HG02884 (cell line): ENCODE results near the gene NBL1.

Experiments used
- ATAC-seq: cut with Tn5 transposase; IDR thresholded peaks from one replicate; pipeline ENCODE4 v1.9.1; 2021; ENCODE audit warnings: mild to moderate bottlenecking, moderate library complexity; ENCODE audit not compliant: unreplicated experiment

The NBL1 gene

DNA sequence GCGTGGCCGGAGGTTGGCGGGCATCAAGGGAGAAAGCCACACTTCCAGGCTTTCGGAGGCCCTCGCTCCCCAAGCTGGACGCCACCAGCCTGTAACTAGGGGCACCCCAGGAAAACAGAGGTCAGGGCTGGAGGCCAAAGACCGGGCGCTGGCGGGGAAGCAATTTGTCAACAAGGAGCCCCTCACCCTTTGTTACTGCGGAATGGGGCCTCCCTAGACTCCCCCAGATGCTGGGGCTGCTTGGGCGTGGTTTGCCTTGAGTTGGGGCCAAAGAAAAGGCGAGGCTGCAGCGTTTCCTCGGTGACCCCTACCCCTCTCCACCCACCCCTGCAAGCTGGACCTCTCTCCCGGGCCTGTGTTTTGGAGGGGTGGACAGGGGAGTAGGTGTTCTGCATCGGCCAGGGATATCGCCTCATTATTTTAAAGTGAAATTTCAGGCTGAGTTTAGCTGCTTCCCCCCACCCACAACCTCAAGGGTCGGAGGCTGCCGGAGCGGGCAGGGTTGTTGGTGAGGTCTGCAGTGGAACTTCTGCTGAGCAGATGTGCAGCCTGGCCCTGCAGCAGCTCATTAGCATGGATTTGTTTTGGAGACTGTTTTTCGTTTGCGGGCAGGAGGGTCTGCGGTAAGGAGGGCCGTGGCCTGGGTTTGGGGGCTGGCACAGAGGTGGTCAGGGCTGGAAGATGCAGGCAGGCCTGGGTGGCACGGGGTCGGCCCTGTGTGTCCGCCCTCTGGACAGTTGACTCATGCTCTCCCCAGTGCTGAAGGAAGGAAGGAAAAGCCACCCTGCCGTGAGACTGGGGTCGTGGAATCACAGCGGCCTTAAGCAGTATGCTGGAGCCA, 1.5 kb downstream of the NBL1 start:
- ATAC-seq = no peak

DNA sequence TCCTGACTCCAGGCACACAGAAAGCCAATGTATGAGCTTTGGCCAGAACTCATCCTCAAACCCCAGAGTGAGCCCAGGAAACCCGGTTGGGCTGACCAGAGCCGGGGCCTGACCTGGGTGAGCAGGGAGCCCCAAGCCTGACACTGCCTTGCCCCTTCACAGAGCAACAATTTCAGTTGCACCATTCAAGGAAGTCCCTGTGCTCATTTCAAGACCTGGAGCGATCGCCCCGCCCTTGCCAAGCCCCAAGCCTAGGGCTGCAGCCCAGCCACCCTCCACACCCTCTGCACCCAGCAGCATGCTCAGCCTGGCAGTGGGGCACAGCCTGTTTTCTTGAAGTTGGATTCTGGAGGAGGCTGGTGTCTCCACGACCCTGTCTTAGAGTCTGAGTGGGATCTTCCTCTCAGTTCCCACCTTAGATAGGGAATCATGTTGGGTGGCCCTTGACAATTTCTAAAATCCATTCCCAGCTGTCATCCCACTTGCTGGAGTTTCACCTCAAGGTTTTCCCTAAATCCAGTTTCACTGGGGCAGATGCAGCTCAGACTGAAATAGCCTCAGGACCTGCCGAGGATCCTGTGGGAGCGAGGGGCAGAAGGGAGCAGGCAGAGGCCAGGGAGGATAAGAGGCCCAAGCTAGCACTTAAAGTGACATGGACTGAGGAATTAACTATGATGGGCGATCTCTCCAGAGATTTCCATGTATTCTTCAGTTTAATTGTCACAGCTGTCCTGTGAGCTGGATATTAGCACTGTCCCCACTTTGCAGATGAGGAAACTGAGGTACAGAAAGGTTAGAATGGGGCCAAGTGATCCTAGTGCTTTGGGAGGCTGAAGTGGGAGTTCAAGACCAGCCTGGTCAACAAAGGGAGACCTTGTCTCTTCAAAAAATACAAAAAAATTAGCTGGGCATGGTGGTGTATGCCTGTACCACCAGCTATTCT, 2.5 kb downstream of the NBL1 start:
- ATAC-seq = no peak

DNA sequence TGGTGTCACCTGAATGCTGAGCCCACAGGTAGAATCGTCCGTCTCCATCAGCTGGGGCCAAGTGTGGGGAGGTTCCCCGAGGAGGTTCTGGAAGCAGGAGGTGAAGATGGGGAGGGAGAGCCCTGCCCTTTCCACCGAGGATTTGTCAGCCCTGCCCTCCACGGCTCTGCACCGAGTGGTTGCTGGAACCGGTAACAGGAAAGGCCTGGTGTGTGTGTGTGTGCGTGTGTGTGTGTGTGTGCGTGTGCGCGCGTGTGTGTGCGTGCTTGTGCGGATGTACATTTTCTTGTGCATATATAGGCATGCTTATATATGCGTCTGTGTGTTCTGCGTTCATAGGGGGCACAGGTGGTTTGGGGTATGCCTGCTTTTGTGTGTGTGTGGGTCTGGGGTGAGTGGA, 3.5 kb downstream of the NBL1 start:
- no peak for ATAC-seq

DNA sequence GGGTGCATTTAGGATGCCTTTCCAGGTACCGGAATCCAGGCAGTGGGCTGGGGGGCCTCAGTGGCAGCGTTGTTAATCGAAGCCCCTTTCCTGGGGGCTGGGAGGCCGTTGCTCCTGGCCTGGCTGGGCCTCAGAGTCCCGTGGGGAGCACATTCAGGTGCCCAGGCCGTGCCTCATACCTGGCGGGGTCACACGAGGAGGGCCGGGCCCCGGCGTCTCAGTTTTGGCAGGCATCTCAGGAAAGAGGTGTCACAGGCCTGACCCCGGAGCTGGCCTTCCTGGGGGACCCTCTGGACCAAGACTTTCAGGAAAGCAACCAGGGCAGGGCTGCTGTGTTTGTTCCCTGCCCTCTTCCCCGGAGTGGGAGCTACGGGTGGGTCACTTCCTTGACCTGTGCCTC, 4.1 kb downstream of the NBL1 start:
- ATAC-seq = no peak

DNA sequence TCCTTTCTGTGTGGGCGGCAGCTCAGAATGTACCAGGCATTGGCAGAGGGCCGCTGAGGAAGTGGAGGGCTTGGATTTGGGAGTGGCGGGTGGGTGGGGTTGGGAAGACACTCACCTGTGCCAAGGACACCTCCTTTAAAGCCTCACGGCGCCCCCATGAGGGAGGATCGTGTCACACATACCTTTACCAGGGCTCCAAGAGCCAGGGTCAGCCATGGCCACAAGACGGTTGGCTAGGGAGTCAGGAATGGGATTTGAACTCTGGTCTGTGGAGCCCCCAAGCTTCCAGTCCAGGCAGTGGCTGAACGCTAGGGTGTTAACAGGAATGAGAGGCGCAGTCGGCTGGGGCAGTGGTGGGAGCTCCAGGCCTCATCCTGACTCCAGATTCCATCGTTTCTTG, 4.6 kb downstream of the NBL1 start:
- no peak for ATAC-seq

DNA sequence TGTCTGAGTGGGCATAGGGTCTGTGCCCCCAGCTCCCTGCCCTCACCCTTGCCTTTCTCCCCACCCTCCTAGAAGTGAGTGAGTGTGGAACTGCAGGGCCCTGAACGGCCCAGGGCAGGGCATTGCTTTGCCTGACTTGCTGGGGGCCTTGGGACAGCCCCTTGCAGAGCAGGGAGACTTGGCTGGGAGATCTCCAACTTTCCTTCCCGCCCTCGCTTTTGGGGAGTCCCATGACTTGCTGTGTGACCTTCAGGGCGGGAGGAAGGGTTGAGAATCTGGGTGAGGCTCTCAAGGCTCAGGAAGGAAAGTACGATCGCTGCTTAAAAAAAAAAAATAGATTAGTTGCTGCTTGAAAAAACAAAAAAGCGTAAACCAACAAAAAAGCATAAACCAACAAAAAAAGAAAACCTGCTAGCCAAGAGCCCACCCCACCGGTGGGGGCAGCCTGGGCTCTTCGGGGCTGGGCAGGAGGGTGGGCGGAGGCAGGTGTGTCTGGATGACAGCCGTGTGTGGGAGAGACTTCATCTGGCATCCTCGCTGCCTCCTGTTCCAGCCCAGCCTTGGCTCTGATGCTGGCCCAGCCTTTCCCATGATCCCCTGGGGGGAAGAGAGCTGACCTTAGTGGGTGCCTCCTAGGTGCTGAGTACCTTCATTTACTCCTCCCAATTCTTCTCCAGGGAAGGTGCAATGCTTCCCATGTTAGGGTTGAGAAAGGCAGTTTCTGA, 6.5 kb downstream of the NBL1 start:
- no peak for ATAC-seq

DNA sequence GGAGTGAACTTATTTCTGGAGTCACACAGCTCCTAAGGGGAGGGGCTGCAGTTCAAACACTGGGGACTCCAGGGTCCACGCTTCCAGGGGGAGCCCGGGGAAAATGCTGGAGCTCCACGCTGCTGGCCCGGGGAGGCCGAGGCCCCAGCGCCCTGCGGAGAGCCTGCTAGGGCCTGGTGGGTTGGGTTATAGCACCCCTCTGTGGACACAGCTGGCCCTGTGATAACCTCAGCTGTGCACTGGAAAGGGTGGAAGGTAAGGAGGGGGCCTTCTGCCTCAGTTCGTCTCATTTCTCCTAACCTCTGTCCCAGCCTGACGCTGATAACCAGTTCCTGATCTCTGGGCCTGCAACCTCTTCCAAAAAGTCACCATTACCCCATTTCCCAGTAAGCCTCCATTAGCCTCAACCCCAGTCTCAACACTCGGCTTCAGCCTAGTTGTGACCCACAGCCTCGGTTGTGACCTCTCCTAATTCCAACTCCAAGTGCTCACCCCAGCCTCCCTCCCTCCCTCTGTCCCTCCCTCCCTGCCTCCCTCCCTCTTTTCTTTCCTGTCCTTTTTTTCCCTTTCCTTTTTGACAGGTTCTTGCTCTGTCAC, 7.1 kb downstream of the NBL1 start:
- no peak for ATAC-seq

DNA sequence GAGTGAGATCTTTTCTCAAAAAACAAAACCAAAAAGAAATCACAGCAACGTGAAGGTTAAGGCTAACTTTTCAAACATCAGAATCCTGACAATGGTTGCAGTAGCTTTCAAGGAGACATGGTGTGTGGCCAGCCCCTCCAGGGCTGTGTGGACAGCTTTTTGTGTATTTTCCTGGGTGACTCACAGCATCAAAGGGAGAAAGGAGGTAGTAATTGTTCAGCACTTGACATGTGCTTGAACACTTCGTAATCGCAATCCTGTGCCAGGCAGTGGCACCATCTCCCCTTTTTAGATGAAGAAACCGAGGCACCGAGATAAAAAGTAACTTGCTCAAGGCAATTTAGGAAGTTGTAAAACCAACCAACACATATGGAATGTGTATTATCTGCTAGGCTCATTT, 10.3 kb downstream of the NBL1 start:
- no peak for ATAC-seq

DNA sequence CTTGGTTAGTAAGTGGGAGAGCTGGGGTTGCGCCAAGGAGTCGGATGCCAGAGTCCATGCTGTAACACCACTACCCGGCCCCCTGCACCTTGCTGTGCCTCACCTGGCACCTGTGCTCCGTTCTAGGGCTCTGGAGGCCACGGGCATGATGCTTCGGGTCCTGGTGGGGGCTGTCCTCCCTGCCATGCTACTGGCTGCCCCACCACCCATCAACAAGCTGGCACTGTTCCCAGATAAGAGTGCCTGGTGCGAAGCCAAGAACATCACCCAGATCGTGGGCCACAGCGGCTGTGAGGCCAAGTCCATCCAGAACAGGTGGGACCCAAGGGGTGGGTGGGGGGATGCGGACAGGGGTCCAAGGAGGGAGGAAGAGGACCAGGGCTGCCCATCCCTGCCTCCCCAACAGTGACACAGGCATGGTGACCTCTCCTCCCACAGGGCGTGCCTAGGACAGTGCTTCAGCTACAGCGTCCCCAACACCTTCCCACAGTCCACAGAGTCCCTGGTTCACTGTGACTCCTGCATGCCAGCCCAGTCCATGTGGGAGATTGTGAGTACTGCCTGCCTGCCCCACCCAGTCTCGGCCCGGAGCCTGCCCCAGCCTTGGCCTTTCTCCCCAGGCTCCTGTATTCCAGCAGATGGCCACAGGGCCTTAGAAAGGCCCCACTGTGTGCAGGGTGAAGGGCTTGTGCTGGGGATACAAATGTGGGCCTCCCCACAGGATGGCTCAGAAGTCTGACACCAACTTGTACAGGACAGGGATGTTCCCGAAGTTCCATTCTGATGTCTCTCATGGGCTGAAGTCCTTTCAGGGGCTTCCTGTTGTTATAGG, 11.0 kb downstream of the NBL1 start:
- ATAC-seq = no peak

DNA sequence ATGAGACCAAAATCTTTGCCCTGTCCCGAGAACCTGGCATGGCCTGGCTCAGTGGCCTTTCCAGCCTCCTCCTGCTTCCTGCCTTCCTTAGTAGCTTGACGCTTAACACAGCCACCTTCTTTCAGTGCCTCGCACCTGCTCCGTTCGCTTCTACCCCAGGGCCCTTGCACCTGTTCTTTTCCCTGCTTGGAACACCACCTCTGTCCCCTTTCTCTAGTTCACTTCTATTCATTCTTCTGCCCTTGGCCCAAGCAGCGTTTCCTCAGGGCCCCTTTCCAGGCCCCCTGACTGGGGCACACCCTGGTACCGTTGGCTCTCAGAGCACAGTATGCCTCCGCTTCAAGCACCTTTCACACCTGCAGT, 11.6 kb downstream of the NBL1 start:
- ATAC-seq = no peak

DNA sequence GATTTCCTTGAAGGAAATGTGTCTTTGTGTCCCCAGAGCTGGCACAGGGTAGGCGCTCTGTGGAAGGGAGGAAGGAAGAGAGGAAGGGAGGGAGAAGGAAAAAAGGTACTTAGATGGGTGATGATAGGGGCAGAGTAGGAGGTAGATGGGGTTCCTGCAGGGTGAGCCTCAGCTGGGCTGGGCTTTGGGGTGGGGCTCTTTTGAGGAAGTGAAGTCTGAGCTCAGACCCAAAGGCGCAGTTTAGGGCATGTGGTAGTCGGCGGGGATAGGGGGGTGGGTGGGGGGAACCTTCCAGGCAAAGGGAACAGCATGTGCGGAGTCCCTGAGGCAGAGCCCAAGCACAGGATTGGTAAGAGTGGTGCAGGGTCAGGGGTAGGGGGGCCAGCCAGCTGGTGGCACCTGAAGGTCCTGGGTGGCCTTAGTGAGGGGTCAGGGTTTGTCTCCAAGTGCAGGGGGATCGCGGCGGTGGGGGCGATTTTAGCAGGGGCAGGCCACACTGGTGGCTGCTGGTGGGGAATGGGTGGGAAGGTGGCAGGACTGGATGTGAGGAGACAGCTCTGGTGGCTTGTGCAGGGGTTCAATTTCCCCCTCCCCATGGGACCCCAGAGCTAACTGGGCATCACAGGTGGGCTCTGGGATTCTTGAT, 12.1 kb downstream of the NBL1 start:
- ATAC-seq = no peak

DNA sequence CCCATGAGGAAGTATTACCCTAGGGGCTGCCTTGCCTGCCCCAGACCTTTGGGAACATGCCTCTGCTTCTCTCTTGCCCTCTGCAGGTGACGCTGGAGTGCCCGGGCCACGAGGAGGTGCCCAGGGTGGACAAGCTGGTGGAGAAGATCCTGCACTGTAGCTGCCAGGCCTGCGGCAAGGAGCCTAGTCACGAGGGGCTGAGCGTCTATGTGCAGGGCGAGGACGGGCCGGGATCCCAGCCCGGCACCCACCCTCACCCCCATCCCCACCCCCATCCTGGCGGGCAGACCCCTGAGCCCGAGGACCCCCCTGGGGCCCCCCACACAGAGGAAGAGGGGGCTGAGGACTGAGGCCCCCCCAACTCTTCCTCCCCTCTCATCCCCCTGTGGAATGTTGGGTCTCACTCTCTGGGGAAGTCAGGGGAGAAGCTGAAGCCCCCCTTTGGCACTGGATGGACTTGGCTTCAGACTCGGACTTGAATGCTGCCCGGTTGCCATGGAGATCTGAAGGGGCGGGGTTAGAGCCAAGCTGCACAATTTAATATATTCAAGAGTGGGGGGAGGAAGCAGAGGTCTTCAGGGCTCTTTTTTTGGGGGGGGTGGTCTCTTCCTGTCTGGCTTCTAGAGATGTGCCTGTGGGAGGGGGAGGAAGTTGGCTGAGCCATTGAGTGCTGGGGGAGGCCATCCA, 12.8 kb downstream of the NBL1 start:
- no peak for ATAC-seq

DNA sequence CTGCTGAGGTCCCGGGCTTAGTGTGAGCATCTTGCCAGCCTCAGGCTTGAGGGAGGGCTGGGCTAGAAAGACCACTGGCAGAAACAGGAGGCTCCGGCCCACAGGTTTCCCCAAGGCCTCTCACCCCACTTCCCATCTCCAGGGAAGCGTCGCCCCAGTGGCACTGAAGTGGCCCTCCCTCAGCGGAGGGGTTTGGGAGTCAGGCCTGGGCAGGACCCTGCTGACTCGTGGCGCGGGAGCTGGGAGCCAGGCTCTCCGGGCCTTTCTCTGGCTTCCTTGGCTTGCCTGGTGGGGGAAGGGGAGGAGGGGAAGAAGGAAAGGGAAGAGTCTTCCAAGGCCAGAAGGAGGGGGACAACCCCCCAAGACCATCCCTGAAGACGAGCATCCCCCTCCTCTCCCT, 13.4 kb downstream of the NBL1 start:
- no peak for ATAC-seq

DNA sequence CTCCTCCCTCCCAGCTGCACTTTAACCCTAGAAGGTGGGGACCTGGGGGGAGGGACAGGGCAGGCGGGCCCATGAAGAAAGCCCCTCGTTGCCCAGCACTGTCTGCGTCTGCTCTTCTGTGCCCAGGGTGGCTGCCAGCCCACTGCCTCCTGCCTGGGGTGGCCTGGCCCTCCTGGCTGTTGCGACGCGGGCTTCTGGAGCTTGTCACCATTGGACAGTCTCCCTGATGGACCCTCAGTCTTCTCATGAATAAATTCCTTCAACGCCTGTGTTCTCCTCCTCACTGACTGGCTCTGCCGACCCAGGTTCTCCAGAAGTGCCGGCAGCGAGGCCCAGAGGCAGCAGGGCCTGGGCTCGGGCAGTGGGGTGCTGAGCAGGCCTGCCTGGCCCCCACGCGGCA, 14.1 kb downstream of the NBL1 start:
- ATAC-seq = no peak

DNA sequence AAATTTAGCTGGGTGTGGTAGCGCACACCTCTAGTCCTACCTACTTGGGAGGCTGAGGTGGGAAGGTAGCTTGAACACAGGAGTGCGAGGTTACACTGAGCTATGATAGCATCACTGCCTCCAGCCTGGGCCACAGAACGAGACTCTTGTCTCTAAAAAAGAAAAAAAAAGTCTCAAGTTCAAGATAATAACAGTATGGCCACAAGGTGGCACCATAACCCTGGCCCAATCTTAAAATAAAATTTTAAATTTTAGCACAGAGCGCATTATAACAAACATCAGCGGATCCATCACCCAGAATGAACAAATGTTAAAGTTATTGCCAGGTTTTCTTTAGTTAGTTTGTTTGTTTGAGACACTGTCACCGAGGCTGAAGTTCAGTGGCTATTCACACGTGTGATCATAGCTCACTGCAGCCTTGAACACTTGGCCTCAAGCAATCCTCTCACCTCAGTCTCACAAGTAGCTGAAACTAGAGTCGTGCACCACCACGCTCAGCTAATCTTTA, 17.7 kb downstream of the NBL1 start:
- no peak for ATAC-seq

DNA sequence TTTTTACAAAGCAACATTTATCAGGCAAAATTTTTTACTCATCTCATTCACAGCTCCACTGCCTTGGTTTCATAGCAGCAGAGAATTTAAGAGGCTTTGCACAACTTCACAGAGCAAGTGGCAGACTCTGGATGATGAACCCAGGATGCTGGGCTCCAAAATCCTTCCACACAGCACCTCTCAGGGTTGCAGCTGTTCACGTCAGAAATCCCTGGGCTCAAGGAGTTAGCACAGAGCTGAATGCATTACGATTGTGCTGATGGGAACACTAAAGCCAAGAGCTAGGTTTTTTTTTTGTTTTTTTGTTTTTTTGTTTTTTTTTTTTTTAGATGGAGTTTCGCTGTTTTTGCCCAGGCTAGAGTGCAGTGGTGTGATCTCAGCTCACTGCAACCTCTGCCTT, 18.2 kb downstream of the NBL1 start:
- no peak for ATAC-seq

DNA sequence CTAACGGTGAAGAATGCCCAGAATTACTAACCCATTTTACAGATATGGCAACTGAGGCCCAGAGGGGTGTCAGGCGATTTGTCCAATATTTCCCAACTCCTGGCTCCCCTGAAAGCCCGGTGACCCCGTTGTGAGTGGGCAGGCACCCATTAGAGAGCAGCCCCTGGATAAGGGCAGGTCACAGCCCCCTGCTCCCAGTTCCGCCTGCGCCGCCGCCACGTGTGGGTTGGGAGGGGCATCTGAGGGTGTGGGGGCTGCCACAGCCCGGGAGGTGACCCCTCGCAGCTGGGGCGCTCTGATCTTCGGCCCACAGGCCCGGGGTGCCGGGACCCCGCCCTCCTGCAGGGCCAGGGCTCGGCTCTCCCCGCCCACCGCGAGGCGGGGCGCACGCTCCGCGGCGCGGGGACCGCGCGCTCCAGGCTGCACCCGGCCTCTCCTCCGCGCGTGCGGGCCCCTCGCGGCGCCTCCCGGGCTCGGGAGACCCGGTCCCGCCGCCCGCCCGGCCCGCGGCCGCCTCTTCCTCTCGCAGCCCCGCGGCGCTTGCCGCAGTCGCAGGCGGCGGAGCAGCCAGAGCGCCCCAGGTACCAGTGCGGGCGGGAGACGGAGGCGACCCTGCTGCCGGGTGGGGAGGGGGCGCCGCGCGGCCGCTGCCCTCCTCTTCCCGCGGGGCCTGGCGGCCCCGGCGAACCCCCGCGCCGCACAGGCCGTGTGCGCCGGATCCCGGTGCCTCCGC, 20.5 kb downstream of the NBL1 start, which contains the start of gene HTR6:
HTR6 (plus strand) TSS at position 423 of the 733 bp plus-strand sequence. CDS start 879 bp downstream, outside the sequence.
- no peak for ATAC-seq

DNA sequence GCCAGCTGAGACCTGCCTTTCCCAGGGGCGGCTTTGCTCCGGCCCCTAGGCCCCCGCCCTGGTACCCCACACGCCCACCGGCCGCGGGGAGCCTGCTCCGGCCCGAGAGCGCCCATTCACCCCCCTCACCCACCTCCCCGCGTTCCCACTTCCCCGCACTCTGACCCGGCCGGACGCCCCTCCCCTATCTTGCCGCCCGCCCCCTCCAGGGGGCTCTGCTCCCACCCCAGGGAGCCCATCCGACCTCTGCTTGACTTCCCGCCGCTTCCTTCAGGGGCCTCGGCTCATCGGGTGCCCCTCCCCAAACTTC, 21.0 kb downstream of the NBL1 start:
- ATAC-seq = no peak
